ENCODE data around the gene PCDHA4.
"Not testable (repeated sequence)": the region's sequence is repeated elsewhere in the genome, so short reads cannot be mapped to it uniquely, and the experiment has no call there.

DNA sequence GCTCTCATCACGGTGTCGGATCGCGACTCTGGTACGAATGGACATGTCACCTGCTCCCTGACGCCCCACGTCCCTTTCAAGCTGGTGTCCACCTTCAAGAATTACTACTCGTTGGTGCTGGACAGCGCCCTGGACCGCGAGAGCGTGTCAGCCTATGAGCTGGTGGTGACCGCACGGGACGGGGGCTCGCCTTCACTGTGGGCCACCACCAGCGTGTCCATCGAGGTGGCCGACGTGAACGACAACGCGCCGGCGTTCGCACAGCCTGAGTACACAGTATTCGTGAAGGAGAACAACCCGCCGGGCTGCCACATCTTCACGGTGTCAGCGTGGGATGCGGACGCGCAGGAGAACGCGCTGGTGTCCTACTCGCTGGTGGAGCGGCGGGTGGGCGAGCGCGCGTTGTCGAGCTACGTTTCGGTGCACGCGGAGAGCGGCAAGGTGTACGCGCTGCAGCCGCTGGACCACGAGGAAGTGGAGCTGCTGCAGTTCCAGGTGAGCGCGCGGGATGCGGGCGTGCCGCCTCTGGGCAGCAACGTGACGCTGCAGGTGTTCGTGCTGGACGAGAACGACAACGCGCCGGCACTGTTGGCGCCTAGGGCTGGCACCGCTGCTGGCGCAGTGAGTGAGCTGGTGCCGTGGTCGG is 10.7 kb upstream of the PCDHA4 start:
- TF ChIP-seq, protein P1, sequence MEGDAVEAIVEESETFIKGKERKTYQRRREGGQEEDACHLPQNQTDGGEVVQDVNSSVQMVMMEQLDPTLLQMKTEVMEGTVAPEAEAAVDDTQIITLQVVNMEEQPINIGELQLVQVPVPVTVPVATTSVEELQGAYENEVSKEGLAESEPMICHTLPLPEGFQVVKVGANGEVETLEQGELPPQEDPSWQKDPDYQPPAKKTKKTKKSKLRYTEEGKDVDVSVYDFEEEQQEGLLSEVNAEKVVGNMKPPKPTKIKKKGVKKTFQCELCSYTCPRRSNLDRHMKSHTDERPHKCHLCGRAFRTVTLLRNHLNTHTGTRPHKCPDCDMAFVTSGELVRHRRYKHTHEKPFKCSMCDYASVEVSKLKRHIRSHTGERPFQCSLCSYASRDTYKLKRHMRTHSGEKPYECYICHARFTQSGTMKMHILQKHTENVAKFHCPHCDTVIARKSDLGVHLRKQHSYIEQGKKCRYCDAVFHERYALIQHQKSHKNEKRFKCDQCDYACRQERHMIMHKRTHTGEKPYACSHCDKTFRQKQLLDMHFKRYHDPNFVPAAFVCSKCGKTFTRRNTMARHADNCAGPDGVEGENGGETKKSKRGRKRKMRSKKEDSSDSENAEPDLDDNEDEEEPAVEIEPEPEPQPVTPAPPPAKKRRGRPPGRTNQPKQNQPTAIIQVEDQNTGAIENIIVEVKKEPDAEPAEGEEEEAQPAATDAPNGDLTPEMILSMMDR (IDR thresholded peaks at IDR 0.05), result not testable (repeated sequence)
- TF ChIP-seq EP300 (IDR thresholded peaks at IDR 0.05), result not testable (repeated sequence)
